GM12801 (cell line): Measurements from ENCODE around the gene TOP2B.

ENCODE experiments used
- CTCF ChIP-seq: IDR thresholded peaks from one replicate; pipeline ENCODE4 v1.5.1; 2011; ENCODE audit warnings: control low read depth; ENCODE audit not compliant: insufficient read length; ENCODE audit errors: extremely low read depth

The TOP2B gene

GRCh38 chr3:25597535-25598101 is 67.1 kb downstream of the TOP2B start:
- TF ChIP-seq CTCF, result no peak

GRCh38 chr3:25594007-25594502 is 70.7 kb downstream of the TOP2B start:
- TF ChIP-seq CTCF, result no peak

GRCh38 chr3:25593001-25593400 is 71.7 kb downstream of the TOP2B start:
- no peak for TF ChIP-seq CTCF

GRCh38 chr3:25592510-25592968 is 72.2 kb downstream of the TOP2B start:
- TF ChIP-seq CTCF, result no peak

- TF ChIP-seq CTCF, result no peak
These were observed 74.9 kb downstream of the TOP2B start for GRCh38 chr3:25589783-25590258.

- TF ChIP-seq CTCF, result no peak
These were observed 75.5 kb downstream of the TOP2B start for GRCh38 chr3:25589104-25589782.

- no peak for TF ChIP-seq CTCF
These were observed 76.1 kb downstream of the TOP2B start for GRCh38 chr3:25588441-25589103.
